GM19452 (cell line): Measurements from ENCODE around the gene TNFRSF6B.
"Not testable (repeated sequence)": the region's sequence is repeated elsewhere in the genome, so short reads cannot be mapped to it uniquely, and the experiment has no call there.

Experiments
- ATAC-seq: cut with Tn5 transposase; IDR thresholded peaks from one replicate; pipeline ENCODE4 v1.9.1; 2021; ENCODE audit not compliant: unreplicated experiment

Gene TNFRSF6B

DNA sequence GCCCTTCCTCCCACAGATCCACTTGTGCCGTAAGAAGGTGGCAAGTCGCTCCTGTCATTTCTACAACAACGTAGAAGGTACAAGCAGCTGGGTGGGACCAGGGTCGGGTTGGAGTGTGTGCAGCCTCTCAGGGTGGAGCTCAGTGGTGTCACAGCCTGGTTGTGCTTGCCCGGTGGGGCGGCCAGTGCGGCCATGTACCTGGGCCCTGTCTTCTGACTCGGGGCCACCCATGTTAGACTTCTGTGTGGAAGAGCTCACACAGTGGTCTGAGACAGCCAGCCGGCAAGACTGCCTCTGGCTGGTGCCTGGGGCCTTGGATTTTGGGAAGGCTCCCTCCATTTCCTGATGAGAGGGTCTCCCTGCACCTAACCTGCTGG, 33.7 kb upstream of the TNFRSF6B start:
- no peak for ATAC-seq

- ATAC-seq: no peak
Measured at GRCh38 chr20:63663332-63664066, 33.0 kb upstream of the TNFRSF6B start.

- ATAC-seq: no peak
Measured at GRCh38 chr20:63664143-63664851, 32.2 kb upstream of the TNFRSF6B start.

DNA sequence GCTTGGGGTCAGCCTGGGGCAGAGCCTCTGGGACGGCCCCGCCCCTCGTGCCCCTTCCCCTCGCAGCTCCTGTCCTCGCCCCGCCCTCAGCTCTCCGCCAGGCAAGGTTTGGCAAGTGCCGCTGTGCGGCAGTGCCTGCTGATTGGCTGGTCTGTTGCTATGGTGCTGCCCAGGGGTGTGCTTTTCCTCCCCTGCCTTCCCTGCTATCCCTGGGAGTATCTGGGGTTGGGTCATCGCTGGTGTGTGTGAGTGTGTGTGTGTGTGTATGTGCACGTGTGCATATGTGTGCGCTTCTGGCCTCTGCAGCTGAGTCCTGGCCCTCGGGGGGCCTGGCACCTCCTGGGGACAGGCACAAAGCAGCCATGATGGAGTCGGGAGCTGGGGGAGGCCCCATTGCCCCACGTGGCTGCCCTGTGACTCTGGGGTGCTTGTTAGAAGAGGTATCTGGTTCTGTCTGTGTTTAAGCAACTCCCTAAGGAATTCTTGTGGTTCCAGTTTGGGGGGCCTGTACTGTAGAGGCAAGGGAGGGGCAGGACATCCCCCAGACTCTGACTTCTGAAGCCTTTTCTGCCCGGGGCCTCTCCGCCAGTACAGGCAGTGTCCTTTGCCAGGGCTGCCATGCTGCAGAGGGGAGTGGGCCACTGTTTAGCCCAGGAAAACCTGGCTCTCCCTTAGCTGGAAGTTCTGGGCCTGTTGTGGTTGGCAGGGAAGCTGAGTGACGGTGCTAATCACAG, 31.4 kb upstream of the TNFRSF6B start:
- no peak for ATAC-seq

- no peak for ATAC-seq
Measured at GRCh38 chr20:63665708-63666107, 30.7 kb upstream of the TNFRSF6B start.

GRCh38 chr20:63667858-63668257, 28.6 kb upstream of the TNFRSF6B start:
- no peak for ATAC-seq

DNA sequence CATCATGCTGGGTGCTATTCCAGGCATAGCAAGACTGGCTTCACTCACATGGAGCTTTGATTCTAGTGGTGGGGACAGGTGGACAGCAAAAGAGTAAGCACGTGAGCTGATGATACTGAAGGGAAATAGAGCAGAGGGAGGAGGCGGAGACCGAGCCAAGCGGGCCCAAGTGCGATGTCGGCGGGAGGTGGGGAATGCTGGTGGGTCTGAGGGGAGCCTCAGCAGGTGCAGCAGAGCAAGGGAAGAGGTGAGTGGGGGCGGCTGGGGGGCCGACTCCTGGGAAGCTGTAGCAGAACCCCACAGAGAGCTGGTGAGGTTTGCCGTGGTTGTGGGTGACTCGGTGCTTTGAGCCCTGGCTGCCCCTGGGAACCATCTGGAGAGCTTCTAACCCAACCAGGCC, 28.1 kb upstream of the TNFRSF6B start:
- ATAC-seq: no peak

GRCh38 chr20:63671695-63672094, 24.8 kb upstream of the TNFRSF6B start:
- not testable (repeated sequence) for ATAC-seq

DNA sequence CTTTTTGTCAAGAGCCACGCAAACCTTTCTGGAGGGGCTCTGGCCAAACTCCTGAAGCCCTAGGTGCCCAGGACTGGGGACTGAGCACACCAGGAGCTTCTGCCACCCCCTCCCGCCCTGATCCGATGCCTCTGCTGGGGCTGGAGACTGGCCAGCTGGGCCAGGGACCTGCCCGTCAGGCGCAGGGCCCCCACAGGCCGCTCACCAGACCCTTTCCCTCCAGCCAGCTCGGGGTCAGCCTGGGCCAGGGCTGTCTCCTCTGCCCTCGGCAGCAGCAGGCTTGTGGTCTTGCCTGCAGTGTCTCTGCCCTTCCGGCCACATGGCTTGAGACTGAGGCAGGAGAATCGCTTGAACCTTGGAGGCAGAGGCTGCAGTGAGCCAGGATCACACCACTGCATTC, 23.8 kb upstream of the TNFRSF6B start:
- ATAC-seq: no peak

GRCh38 chr20:63673951-63674350, 22.5 kb upstream of the TNFRSF6B start:
- no peak for ATAC-seq

GRCh38 chr20:63675681-63676368, 20.6 kb upstream of the TNFRSF6B start:
- no peak for ATAC-seq

GRCh38 chr20:63678071-63678470, 18.4 kb upstream of the TNFRSF6B start:
- no peak for ATAC-seq

DNA sequence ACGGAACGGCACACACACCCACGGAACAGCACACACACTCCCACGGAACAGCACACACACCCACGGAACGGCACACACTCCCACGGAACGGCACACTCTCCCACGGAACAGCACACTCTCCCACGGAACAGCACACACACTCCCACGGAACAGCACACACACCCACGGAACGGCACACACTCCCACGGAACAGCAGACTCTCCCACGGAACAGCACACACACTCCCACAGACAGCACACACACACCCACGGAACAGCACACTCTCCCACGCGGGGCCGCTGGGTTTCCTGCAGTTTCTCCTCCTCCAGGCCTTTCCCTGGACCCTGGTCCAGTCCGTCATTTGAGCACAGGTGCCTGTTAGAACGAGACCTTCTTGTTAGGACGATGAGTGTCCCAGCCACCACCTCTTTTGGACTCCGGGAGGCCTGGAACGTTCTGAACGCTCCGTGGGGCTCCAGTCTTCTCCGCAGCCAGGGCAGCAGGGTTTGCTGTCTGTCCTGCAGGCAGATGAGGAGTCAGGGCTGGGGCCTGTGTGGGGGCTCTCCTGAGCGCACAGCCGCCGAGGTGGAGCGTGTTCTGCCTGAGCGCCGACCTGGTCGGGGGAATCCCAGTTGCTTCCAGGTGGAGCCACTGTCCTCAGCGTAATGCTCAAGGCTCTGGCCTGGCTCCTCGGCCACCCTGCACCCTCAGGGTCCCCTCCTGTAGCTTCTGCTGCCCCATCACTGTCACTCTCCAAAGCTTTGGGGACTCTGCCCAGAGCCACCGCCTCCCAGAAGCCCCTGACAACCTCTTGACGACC, 17.6 kb upstream of the TNFRSF6B start:
- ATAC-seq: no peak

DNA sequence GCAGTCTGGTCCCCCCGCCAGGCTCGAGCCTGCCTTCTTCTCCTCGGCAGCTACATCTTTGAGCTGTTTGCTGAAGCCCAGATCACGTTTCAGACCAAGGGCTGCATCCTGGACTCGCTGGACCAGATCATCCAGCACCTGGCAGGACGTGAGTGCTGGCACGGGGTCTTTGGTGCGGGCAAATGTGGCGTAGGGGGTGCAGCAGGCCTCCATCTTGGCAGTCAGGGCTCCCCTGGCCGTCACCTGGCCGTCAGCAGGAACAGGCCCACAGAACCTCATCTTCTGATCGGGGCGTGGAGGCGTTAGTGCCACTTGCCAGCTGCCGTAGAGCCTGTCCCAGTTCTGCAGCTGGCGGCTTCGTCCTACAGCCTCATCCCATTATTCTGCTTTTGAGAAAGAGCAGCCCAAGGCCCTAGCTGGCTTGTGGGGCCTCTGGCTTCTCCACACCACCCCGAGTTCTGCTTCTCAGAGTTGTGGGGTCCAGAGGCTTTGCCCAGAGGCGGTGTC, 16.6 kb upstream of the TNFRSF6B start:
- ATAC-seq: no peak

GRCh38 chr20:63680427-63680826, 16.0 kb upstream of the TNFRSF6B start:
- ATAC-seq: no peak

- ATAC-seq: no peak
Measured at GRCh38 chr20:63680857-63681608, 15.4 kb upstream of the TNFRSF6B start.

DNA sequence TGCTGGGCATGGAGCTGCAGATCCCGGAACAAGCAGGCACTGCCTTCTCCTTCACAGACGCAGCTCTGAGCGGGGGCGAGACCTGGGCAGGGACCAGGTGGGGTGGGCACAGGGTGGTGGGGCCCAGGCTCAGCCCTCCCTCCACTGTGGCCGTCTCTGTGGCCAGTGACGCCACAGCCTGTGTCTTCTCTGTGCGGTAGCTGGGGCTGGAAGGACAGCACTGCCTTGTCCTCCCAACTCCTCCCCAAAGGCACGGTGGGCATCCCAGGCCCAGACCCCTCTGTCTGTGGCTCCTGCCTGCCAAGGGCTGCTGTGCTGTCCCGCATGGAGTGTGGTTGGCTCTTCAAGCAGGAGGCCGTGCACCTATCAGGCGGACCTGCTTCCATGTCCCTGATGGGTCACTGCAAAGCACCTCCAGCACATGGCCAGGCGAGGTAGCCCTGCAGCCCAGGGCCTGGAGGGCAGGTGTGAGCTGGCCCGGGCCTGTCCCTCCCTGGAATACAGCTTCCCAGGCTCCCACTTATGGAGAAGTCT, 14.8 kb upstream of the TNFRSF6B start:
- no peak for ATAC-seq

DNA sequence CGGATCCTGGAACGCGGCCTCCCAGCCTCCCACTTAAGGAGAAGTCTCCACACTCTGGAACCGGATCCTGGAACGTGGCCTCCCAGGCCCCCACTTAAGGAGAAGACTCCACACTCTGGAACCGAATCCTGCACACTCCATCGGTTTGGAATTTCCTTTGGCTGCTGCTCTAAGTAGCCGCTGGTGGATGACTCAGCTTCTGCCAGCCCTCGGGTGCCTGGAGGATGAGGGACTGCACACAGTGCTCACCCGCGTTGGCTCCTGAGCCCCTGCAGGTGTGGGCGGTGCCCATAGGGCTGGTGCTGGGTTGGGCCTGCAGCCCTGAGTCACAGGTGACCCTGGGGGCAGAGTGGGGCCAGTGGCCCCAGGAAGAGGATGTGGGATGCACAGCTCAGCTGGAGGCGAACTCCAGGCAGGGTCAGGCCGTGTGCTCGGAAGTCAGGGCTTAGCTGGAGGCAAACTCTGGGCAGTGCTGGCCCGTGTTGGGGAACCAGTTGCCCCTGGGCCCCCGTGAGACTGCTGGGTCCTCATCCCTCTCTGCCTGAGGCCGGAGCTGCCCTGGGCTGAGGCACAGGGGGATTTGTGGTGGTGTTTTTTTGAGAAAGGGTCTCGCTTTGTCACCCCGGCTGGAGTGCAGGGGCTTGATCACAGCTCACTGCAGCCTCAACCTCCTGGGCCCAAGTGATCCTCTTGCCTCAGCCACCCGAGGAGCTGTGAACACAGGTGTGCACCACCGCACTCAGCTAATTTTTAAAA, 13.9 kb upstream of the TNFRSF6B start:
- ATAC-seq: no peak
